GM12875 (cell line): ENCODE data around the gene TARBP2.
"Not testable (repeated sequence)": the region's sequence is repeated elsewhere in the genome, so short reads cannot be mapped to it uniquely, and the experiment has no call there.

Experiments
- H3K4me3 ChIP-seq: one replicate; pipeline ENCODE4 v1.5.1; 2011; ENCODE audit warnings: low read depth, low read length, control low read depth
- TF ChIP-seq, protein P1 (sequence below): IDR thresholded peaks from 2 replicates; pipeline ENCODE4 v1.5.1; 2011; ENCODE audit warnings: low read depth, mild to moderate bottlenecking, control low read depth, inconsistent platforms, low read length, moderate library complexity, borderline replicate concordance; ENCODE audit not compliant: insufficient read depth

Gene TARBP2

DNA sequence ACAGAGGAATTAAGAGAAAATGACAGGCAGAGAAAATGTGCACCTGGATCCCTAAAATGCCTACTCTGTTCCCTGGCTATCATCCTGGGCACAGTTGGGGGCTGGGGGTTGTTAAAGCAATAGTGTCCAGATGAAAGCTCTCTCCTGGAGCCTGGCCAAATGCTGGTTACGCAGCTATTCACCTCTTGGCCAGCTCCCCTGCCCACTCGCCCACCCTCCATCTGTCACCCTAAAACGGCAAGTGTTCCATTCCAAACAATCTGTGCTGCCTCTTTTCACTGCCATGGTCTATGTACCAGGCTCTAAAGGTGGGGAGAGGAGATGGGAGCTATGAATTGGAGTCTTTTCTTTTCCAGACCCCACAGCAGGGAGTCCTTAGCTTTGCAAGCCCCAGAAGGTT, 30.9 kb downstream of the TARBP2 start:
- no peak overlapping the region for H3K4me3 ChIP-seq
- TF ChIP-seq, protein P1, sequence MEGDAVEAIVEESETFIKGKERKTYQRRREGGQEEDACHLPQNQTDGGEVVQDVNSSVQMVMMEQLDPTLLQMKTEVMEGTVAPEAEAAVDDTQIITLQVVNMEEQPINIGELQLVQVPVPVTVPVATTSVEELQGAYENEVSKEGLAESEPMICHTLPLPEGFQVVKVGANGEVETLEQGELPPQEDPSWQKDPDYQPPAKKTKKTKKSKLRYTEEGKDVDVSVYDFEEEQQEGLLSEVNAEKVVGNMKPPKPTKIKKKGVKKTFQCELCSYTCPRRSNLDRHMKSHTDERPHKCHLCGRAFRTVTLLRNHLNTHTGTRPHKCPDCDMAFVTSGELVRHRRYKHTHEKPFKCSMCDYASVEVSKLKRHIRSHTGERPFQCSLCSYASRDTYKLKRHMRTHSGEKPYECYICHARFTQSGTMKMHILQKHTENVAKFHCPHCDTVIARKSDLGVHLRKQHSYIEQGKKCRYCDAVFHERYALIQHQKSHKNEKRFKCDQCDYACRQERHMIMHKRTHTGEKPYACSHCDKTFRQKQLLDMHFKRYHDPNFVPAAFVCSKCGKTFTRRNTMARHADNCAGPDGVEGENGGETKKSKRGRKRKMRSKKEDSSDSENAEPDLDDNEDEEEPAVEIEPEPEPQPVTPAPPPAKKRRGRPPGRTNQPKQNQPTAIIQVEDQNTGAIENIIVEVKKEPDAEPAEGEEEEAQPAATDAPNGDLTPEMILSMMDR, result no peak

DNA sequence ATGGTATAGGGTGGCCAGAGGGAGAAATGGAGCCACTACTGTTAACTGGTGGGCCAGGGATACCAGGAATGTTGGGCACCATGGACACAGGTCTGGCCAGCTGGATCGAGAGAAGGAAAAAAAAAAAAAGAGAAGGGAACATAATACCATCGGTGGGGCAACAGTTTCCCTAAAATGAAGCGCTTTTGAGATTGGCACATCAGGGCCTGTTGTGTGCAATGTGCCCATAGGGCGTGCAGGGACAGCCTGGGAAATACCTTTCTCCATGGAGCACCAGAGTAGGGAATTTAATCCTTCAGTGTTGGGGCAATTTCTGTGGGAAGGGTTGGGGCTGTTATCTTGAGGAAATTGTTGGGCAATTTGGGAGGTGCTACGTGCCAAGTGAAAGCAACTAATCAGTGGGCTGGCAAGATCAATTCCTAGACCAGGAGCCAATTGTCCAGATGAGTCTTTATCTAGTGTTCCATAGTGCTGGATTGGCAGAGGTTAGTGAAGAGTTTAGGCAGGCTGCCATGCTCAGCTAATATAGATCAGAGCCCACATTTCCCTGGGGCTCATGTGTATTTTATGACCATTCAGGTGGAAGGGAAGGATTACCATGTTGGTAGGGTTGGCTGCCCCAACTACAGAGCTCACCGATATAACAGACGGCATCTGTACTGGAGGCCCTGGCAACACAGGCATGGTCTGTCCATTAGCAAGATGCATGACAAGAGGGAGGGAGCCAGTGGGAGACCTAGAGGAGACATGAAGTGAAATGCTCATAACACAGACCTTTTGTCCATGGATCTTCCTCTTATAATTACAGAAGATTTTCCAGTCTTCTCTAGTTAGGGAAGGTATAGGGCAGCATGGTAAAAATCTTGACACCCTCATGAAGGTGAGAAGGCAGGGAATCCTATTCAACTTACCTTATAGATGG, 31.7 kb downstream of the TARBP2 start:
- TF ChIP-seq, protein P1, result no peak

GRCh38 chr12:53533471-53533870, 32.4 kb downstream of the TARBP2 start:
- TF ChIP-seq, protein P1, result no peak
- no peak overlapping the region for H3K4me3 ChIP-seq

More for the DNA sequence above, 31.7 kb downstream of the TARBP2 start:
- H3K4me3 ChIP-seq, result no peak overlapping the region

- TF ChIP-seq, protein P1, result no peak
- no peak overlapping the region for H3K4me3 ChIP-seq
Observed at GRCh38 chr12:53536962-53537361, 35.9 kb downstream of the TARBP2 start.

GRCh38 chr12:53538209-53538689, 37.2 kb downstream of the TARBP2 start:
- no peak overlapping the region for H3K4me3 ChIP-seq
- TF ChIP-seq, protein P1, result no peak

- TF ChIP-seq, protein P1, result no peak
Observed at GRCh38 chr12:53539526-53539925, 38.4 kb downstream of the TARBP2 start.

GRCh38 chr12:53543539-53543938, 42.5 kb downstream of the TARBP2 start:
- H3K4me3 ChIP-seq, result no peak overlapping the region
- TF ChIP-seq, protein P1, result peak; percentile 83

More at GRCh38 chr12:53539526-53539925, 38.4 kb downstream of the TARBP2 start:
- H3K4me3 ChIP-seq, result no peak overlapping the region

- not testable (repeated sequence) for H3K4me3 ChIP-seq
Observed at GRCh38 chr12:53548354-53548753, 47.3 kb downstream of the TARBP2 start.

DNA sequence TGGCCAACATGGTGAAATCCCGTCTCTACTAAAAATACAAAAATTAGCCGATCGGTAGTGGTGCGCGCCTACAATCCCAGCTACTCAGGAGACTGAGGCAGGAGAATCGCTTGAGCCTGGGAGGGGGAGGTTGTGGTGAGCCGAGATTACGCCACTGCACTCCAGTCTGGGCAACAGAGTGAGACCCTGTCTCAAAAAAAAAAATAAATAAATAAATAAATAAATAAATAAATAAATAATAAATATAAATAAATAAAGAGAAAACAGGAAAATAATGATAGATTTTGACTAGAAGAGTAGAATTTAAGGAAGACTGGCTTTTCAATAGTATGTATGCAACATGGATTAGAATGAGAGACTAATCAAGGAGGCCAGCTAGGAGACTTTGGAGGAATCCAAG, 49.0 kb downstream of the TARBP2 start:
- not testable (repeated sequence) for H3K4me3 ChIP-seq
